IPS DF 19.7 (cell line): Measurements from ENCODE around the gene MARVELD1.

Experiments used
- DNase-seq: peaks from one replicate; pipeline ENCODE4 v3.0.0-alpha.2; 2013; ENCODE audit warnings: low read depth, low spot score

The MARVELD1 gene

GRCh38 chr10:97755718-97756117 is 42.2 kb downstream of the MARVELD1 start:
- DNase-seq, result no peak

- no peak for DNase-seq
These were observed 43.9 kb downstream of the MARVELD1 start for GRCh38 chr10:97757471-97757870.

GRCh38 chr10:97759158-97759887 is 45.8 kb downstream of the MARVELD1 start:
- DNase-seq, result no peak

GRCh38 chr10:97759946-97760345 is 46.4 kb downstream of the MARVELD1 start:
- no peak for DNase-seq

GRCh38 chr10:97760461-97761257 is 47.1 kb downstream of the MARVELD1 start:
- DNase-seq, result no peak

- DNase-seq, result no peak
These were observed 47.9 kb downstream of the MARVELD1 start for GRCh38 chr10:97761331-97761865.

- no peak for DNase-seq
These were observed 48.5 kb downstream of the MARVELD1 start for GRCh38 chr10:97762056-97762455.

- peak; percentile 30 for DNase-seq
These were observed 49.3 kb downstream of the MARVELD1 start for GRCh38 chr10:97762816-97763215.

- no peak for DNase-seq
These were observed 49.9 kb downstream of the MARVELD1 start for GRCh38 chr10:97763411-97763810.

GRCh38 chr10:97763947-97764346 is 50.4 kb downstream of the MARVELD1 start:
- DNase-seq, result no peak

GRCh38 chr10:97764519-97764931 is 51.0 kb downstream of the MARVELD1 start:
- DNase-seq, result no peak

GRCh38 chr10:97765201-97765600 is 51.7 kb downstream of the MARVELD1 start:
- no peak for DNase-seq

GRCh38 chr10:97766106-97766810 is 52.7 kb downstream of the MARVELD1 start:
- DNase-seq, result no peak

- no peak for DNase-seq
These were observed 53.7 kb downstream of the MARVELD1 start for GRCh38 chr10:97766996-97767924.
